Measurements from ENCODE around the gene ACTN1. TPM values are rescaled to one million over a fixed set of nuclear protein-coding genes. Genes with fewer than 3 reads are reported as not detected.
A peak's percentile ranks its signal among the peaks of the same experiment; 100 is the strongest.

ACTN1 gene
- total RNA-seq, 3 donors from 2014 or later: 75.0 to 295 (median 290) TPM

DNA sequence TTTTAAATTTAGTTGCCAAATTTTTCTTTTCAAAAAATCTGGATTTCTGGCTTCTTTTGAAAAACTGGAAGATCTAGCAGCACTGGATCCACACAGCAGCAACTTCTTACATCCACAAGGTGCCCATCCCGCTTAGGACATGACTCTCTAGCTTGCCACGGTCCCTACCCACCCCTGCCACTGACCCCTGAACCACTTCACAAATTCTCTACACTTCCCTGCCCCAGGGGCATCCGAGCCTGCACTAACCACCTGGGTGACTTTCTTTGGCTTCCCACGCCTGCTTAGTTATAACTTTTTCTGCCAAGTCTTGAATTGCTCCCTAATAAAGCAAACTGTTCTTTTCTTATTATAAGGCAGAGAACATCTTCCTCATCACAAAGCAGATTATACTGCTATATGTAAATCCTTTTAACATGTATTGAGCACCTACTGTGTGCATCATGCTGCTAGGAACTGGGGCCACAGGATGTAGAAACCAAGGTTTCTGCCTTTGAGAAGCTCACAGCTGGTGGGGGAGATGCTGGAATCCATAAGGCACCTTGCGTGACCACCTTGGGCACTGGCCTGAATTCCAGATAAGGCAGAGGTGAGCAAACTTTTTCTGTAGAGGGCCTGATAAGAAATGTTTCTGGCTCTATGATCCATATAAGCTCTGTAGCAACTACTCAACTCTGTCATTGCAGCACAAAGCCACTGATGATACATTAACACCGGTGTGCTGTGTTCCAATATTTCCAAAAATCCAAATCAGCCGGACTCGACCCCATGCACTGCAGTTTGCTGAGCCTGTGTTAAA, 59.8 kb downstream of the ACTN1 start:
- no peak overlapping the region for H3K4me3 ChIP-seq
- TF ChIP-seq POLR2AphosphoS5 (IDR thresholded peaks at IDR 0.05): peak in 1 of 3 donors; percentile 8
- TF ChIP-seq POLR2A (IDR thresholded peaks at IDR 0.05): no peak
- H3K9me3 ChIP-seq: no peaks in the 10 kb centered on the region
- intact Hi-C loops (cut with DNase I; ENCODE audit: low total_unique reads): loop anchor here (10.0 kb wide), 1 partner anchor 185 kb away; no protein-coding TSS in a partner anchor
- DNase-seq (ENCODE audit: low spot score in 2 of 2): no peak
- H3K27me3 ChIP-seq: no peaks in the 10 kb centered on the region
- H3K27ac ChIP-seq: peak overlapping the region; percentile 30 to 55
- H3K36me3 ChIP-seq: no peaks in the 10 kb centered on the region
- H3K4me1 ChIP-seq: peaks cover 2 to 17% of the 10 kb centered on the region in 2 donors

DNA sequence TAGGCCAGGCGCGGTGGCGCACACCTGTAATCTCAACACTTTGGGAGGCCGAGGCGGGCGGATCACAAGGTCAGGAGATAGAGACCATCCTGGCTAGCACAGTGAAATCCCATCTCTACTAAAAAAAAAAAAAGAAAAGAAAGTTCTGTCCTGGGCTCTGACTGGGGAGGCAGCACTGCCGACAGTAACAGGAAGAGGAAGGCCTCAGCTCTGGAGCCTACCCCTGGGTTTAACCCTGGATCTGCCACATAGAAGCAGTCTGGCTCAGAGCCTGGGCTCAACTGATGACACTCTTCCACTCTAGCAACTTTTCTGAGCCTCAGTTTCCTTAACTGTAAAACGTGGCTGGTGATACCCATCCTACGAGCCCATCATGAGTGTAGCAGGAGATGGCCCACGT, 60.5 kb downstream of the ACTN1 start:
- no peak overlapping the region for H3K4me3 ChIP-seq
- intact Hi-C loops (cut with DNase I; ENCODE audit: low total_unique reads): loop anchor here (10.0 kb wide), 1 partner anchor 186 kb away; no protein-coding TSS in a partner anchor
- H3K36me3 ChIP-seq: no peaks in the 10 kb centered on the region
- no peaks in the 10 kb centered on the region for H3K27me3 ChIP-seq
- no peaks in the 10 kb centered on the region for H3K9me3 ChIP-seq
- no peak for TF ChIP-seq POLR2A (IDR thresholded peaks at IDR 0.05)
- no peak for TF ChIP-seq POLR2AphosphoS5 (IDR thresholded peaks at IDR 0.05)
- TF ChIP-seq CTCF (IDR thresholded peaks at IDR 0.05): no peak
- H3K27ac ChIP-seq: peak overlapping the region; percentile 30 to 55
- peaks cover 5 to 13% of the 10 kb centered on the region in 2 donors for H3K4me1 ChIP-seq
- no peak for DNase-seq (ENCODE audit: low spot score in 2 of 2)

DNA sequence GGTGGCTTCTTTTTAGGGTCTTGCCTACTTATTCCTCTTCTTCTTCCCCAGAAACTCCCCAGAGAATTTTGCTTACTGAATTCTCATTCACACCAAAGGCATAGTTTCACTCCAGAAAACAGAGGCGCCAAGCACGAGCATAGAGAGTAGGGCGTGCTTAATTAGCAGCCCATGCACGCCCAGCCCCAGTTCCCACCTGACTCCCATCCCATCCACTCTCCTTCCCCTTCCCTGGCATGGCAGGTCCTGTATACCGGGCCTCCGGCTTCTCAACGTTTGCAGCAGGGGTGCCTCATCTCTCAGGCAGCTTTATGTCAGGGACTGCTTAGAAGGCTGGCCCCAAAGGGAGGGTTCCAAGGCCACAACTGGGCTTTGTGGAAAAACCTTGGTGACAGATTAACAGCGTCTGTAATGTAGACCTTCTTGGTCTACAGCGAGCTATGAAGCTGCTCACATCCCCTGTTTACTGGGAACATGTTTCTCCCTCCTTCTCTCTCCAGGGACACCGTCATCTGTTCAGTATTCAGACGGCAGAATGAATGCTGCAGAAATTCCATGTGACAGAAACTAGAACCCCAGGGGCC, 62.7 kb downstream of the ACTN1 start:
- H3K27ac ChIP-seq: peak overlapping the region in 1 of 2 donors; percentile 31
- DNase-seq (ENCODE audit: low spot score in 2 of 2): no peak
- H3K27me3 ChIP-seq: no peaks in the 10 kb centered on the region
- no peaks in the 10 kb centered on the region for H3K36me3 ChIP-seq
- intact Hi-C loops (cut with DNase I; ENCODE audit: low total_unique reads): loop anchor here (10.0 kb wide), 1 partner anchor 188 kb away; no protein-coding TSS in a partner anchor
- H3K4me3 ChIP-seq: no peak overlapping the region
- TF ChIP-seq POLR2A (IDR thresholded peaks at IDR 0.05): no peak
- no peak for TF ChIP-seq CTCF (IDR thresholded peaks at IDR 0.05)
- TF ChIP-seq POLR2AphosphoS5 (IDR thresholded peaks at IDR 0.05): no peak
- H3K9me3 ChIP-seq: no peaks in the 10 kb centered on the region
- peaks cover 0 to 7% of the 10 kb centered on the region in 2 donors for H3K4me1 ChIP-seq

DNA sequence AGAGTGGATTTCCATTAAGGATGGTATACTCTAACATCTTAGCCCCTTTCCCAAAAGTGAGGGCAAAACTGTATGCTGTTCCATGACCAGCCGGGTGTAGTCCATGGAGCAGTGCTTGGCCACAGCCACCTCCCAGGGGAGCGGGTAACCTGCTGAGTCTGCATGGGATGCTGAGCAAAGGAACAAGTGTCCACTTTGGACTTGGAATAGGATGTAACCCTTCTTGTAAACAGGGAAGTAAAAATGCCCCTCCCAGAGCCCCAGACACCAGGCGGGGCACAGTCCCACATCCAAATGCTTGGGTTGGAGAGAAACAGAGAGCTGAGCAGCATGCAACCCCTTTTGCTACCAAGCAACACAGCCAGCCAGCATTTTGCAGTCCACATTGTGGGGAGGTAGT, 65.6 kb downstream of the ACTN1 start:
- Histone ChIP-seq H3K4me3 (no peak overlapping the region), H3K27me3 (no peaks in the 10 kb centered on the region), H3K36me3 (no peaks in the 10 kb centered on the region), H3K27ac (peak overlapping the region; percentile 48 to 66), H3K9me3 (no peaks in the 10 kb centered on the region), H3K4me1 (peaks cover 0 to 7% of the 10 kb centered on the region in 2 donors)
- intact Hi-C loops (cut with DNase I; ENCODE audit: low total_unique reads): loop anchor here (10.0 kb wide), 1 partner anchor 191 kb away; no protein-coding TSS in a partner anchor
- TF ChIP-seq POLR2AphosphoS5 (IDR thresholded peaks at IDR 0.05): no peak
- no peak for TF ChIP-seq CTCF (IDR thresholded peaks at IDR 0.05)
- no peak for TF ChIP-seq POLR2A (IDR thresholded peaks at IDR 0.05)
- DNase-seq (ENCODE audit: low spot score in 2 of 2): no peak

GRCh38 chr14:68911594-68912227, 67.4 kb downstream of the ACTN1 start:
- intact Hi-C loops (cut with DNase I; ENCODE audit: low total_unique reads): loop anchor here (10.0 kb wide), 1 partner anchor 193 kb away; no protein-coding TSS in a partner anchor
- peaks cover 6 to 7% of the 10 kb centered on the region in 2 donors for H3K4me1 ChIP-seq

More at GRCh38 chr14:68911594-68912227, 67.4 kb downstream of the ACTN1 start:
- TF ChIP-seq POLR2AphosphoS5 (IDR thresholded peaks at IDR 0.05) (peak in 2 of 3 donors; percentile 55 to 57), CTCF (IDR thresholded peaks at IDR 0.05) (peak; percentile 95 to 98 (median 97)), POLR2A (IDR thresholded peaks at IDR 0.05) (no peak)
- DNase-seq (ENCODE audit: low spot score in 2 of 2): peak; percentile 50 to 70
- Histone ChIP-seq H3K36me3 (no peaks in the 10 kb centered on the region), H3K4me3 (no peak overlapping the region), H3K27me3 (no peaks in the 10 kb centered on the region), H3K9me3 (no peaks in the 10 kb centered on the region), H3K27ac (peak overlapping the region; percentile 8 to 66)

All from breast epithelium (tissue), 4 donors.